Endothelial cell of hepatic sinusoid (primary cell): ENCODE measurements around the gene ZSCAN25.
"Not testable (repeated sequence)": the region's sequence is repeated elsewhere in the genome, so short reads cannot be mapped to it uniquely, and the experiment has no call there.

ENCODE experiments used
- in situ Hi-C: cut with HindIII; loops from 2 replicates; pipeline ENCODE4 v1.10.0; 2017; ENCODE audit warnings: low sequenced_read_pairs

Gene ZSCAN25

GRCh38 chr7:99615989-99616358, 772 bp upstream of the ZSCAN25 start:
- in situ Hi-C loops, result no loop called here

GRCh38 chr7:99617192-99617781, 541 bp downstream of the ZSCAN25 start:
- in situ Hi-C loops, result no loop called here

- in situ Hi-C loops, result no loop called here
These were observed 2.0 kb downstream of the ZSCAN25 start for GRCh38 chr7:99618726-99619125.

GRCh38 chr7:99619571-99620130, 2.9 kb downstream of the ZSCAN25 start:
- in situ Hi-C loops, result no loop called here

- in situ Hi-C loops, result no loop called here
These were observed 4.5 kb downstream of the ZSCAN25 start for GRCh38 chr7:99621271-99621670.

GRCh38 chr7:99622596-99622995, 5.8 kb downstream of the ZSCAN25 start:
- in situ Hi-C loops, result no loop called here

- in situ Hi-C loops, result no loop called here
These were observed 6.4 kb downstream of the ZSCAN25 start for GRCh38 chr7:99623091-99623693.

GRCh38 chr7:99623702-99624447, 7.1 kb downstream of the ZSCAN25 start:
- in situ Hi-C loops, result no loop called here

- in situ Hi-C loops, result no loop called here
These were observed 7.7 kb downstream of the ZSCAN25 start for GRCh38 chr7:99624484-99624883.

- in situ Hi-C loops, result no loop called here
These were observed 8.6 kb downstream of the ZSCAN25 start for GRCh38 chr7:99625321-99625720.

- in situ Hi-C loops, result no loop called here
These were observed 9.2 kb downstream of the ZSCAN25 start for GRCh38 chr7:99625961-99626360.

- in situ Hi-C loops, result no loop called here
These were observed 9.9 kb downstream of the ZSCAN25 start for GRCh38 chr7:99626661-99627060.

- in situ Hi-C loops, result no loop called here
These were observed 10.8 kb downstream of the ZSCAN25 start for GRCh38 chr7:99627513-99627912.

GRCh38 chr7:99628471-99629465, 12.0 kb downstream of the ZSCAN25 start:
- in situ Hi-C loops, result no loop called here

- in situ Hi-C loops, result loop anchor here (5.0 kb wide), 1 partner anchor 97 kb away; no protein-coding TSS in a partner anchor
These were observed 12.9 kb downstream of the ZSCAN25 start for GRCh38 chr7:99629643-99630042.

- in situ Hi-C loops, result loop anchor here (5.0 kb wide), 1 partner anchor 99 kb away; no protein-coding TSS in a partner anchor
These were observed 14.8 kb downstream of the ZSCAN25 start for GRCh38 chr7:99631295-99632109.

- in situ Hi-C loops, result not testable (repeated sequence)
These were observed 20.7 kb downstream of the ZSCAN25 start for GRCh38 chr7:99637414-99637813.

GRCh38 chr7:99638731-99639130, 22.0 kb downstream of the ZSCAN25 start:
- in situ Hi-C loops, result no loop called here

- in situ Hi-C loops, result no loop called here
These were observed 22.5 kb downstream of the ZSCAN25 start for GRCh38 chr7:99639267-99639666.

- in situ Hi-C loops, result no loop called here
These were observed 25.3 kb downstream of the ZSCAN25 start for GRCh38 chr7:99642027-99642426.
